HuH-7.5 (cell line): ENCODE results near the gene ZNF862.
"Not testable (repeated sequence)": the region's sequence is repeated elsewhere in the genome, so short reads cannot be mapped to it uniquely, and the experiment has no call there.

Source experiments
- DNase-seq: peaks from one replicate; pipeline ENCODE4 v3.0.0; 2011; ENCODE audit warnings: low spot score

The ZNF862 gene

GRCh38 chr7:149880638-149881311, 42.6 kb downstream of the ZNF862 start:
- DNase-seq, result no peak

- peak; percentile 1 for DNase-seq
Observed at GRCh38 chr7:149881328-149882247, 43.4 kb downstream of the ZNF862 start.

GRCh38 chr7:149882248-149883047, 44.3 kb downstream of the ZNF862 start:
- peak; percentile 2 for DNase-seq

GRCh38 chr7:149883048-149883438, 44.9 kb downstream of the ZNF862 start:
- DNase-seq, result no peak

- DNase-seq, result peak; percentile 55
Observed at GRCh38 chr7:149883452-149883861, 45.3 kb downstream of the ZNF862 start.

GRCh38 chr7:149884016-149884415, 45.8 kb downstream of the ZNF862 start:
- DNase-seq, result peak; percentile 1

GRCh38 chr7:149884541-149884940, 46.4 kb downstream of the ZNF862 start:
- no peak for DNase-seq

- peak; percentile 0 for DNase-seq
Observed at GRCh38 chr7:149885191-149886017, 47.2 kb downstream of the ZNF862 start.

GRCh38 chr7:149886018-149886415, 47.8 kb downstream of the ZNF862 start:
- DNase-seq, result no peak

- no peak for DNase-seq
Observed at GRCh38 chr7:149887311-149887710, 49.1 kb downstream of the ZNF862 start.

GRCh38 chr7:149890715-149891114, 52.5 kb downstream of the ZNF862 start:
- not testable (repeated sequence) for DNase-seq

GRCh38 chr7:149894957-149895356, 56.8 kb downstream of the ZNF862 start:
- not testable (repeated sequence) for DNase-seq

- not testable (repeated sequence) for DNase-seq
Observed at GRCh38 chr7:149907776-149908376, 69.7 kb downstream of the ZNF862 start.

GRCh38 chr7:149910219-149910618, 72.0 kb downstream of the ZNF862 start:
- DNase-seq, result not testable (repeated sequence)

- DNase-seq, result not testable (repeated sequence)
Observed at GRCh38 chr7:149912126-149912525, 74.0 kb downstream of the ZNF862 start.
